Spleen (tissue), 11 donors: ENCODE results near the gene RAPGEF3. TPM values are rescaled to one million over a fixed set of nuclear protein-coding genes. Genes with fewer than 3 reads are reported as not detected.

Experiments used
- DNase-seq: peaks from one replicate; pipeline ENCODE4 v3.0.0-alpha.2; 2020
- H3K27ac ChIP-seq, 8 donors: fragments of 200-600 bp; sonication (generic) in 7 of 8; 1 replicate in 4 of 8; 2 replicates in 4 of 8; pipeline versions ENCODE4 v1.5.0 to v1.8.0; 2016 to 2021; ENCODE audit warnings: inconsistent platforms in 4 of 8, mild to moderate bottlenecking in 4 of 8, moderate library complexity in 1 of 8
- H3K27me3 ChIP-seq, 7 donors: fragments of 200-600 bp; sonication (generic) in 6 of 7; replicated peaks in 1 of 7; 1 replicate in 4 of 7; 2 replicates in 3 of 7; pipeline versions ENCODE4 v1.5.0 to v1.8.0; 2016 to 2021; ENCODE audit warnings: inconsistent platforms in 3 of 7, mild to moderate bottlenecking in 1 of 7
- H3K36me3 ChIP-seq, 6 donors: fragments of 200-600 bp; sonication (generic) in 5 of 6; 1 replicate in 4 of 6; 2 replicates in 2 of 6; pipeline versions ENCODE4 v1.5.0 to v1.8.0; 2016 to 2021; ENCODE audit warnings: inconsistent platforms in 2 of 6
- H3K4me1 ChIP-seq, 6 donors: fragments of 200-600 bp; sonication (generic) in 5 of 6; 1 replicate in 3 of 6; 2 replicates in 3 of 6; pipeline versions ENCODE4 v1.5.0 to v1.8.0; 2016 to 2021; ENCODE audit warnings: inconsistent platforms in 3 of 6
- H3K4me3 ChIP-seq, 8 donors: fragments of 200-600 bp; sonication (generic) in 7 of 8; 1 replicate in 4 of 8; 2 replicates in 4 of 8; pipeline versions ENCODE4 v1.5.0 to v1.8.0; 2016 to 2021; ENCODE audit warnings: inconsistent platforms in 4 of 8, mild to moderate bottlenecking in 4 of 8, moderate library complexity in 2 of 8
- H3K9me3 ChIP-seq, 8 donors: fragments of 200-600 bp; sonication (generic) in 7 of 8; 1 replicate in 4 of 8; 2 replicates in 4 of 8; pipeline versions ENCODE4 v1.5.0 to v1.8.0; 2016 to 2021; ENCODE audit warnings: inconsistent platforms in 4 of 8
- POLR2A ChIP-seq, 3 donors: fragments of 450-650 bp; IDR thresholded peaks; one replicate each; pipeline ENCODE4 v1.5.1; 2017; ENCODE audit warnings: antibody characterized with exemption in 3 of 3, mild to moderate bottlenecking in 1 of 3
- POLR2AphosphoS5 ChIP-seq, 3 donors: sonication (generic); formaldehyde crosslinking; IDR thresholded peaks; one replicate each; pipeline ENCODE4 v1.5.1; 2017; ENCODE audit warnings: antibody characterized with exemption in 3 of 3
- WGBS, 5 donors: extraction: QIAGEN DNeasy Blood & Tissue Kit in 3 of 5; methylation state at CpG; one replicate each; pipeline versions ENCODE4 v1.1.5 to v1.1.7; 2013 to 2018; 5-methylcytosine and 5-hydroxymethylcytosine counted together
- intact Hi-C: fragments of 100-400 bp; cut with DNase I; formaldehyde crosslinking; loops from one replicate; pipeline ENCODE4 v1.15.0; 2023; ENCODE audit warnings: low total_unique reads
- polyA plus RNA-seq, 3 donors: library from polyadenylated mRNA; stranded (reverse); fragments of 200-250 nt; gene quantifications; one replicate each; pipeline ENCODE4 v1.2.1, GENCODE V29; 2013
- total RNA-seq, 7 donors: library from RNA; depleted of rRNA in 3 of 7; stranded (reverse); fragments of >200 nt in 3 of 7; fragmentation: NEBNext Ultra II Directional in 4 of 7; extraction: Animal tissue kit (Norgen Biotek cat#: 25700) in 4 of 7; gene quantifications; one replicate each; pipeline versions ENCODE4 v1.1.0 to v1.2.1, GENCODE V29; 2016 to 2021
- TF ChIP-seq, protein P1 (sequence below), 11 experiments: fragments of 200-600 bp in 7 of 11; fragments of 450-650 bp in 4 of 11; sonication (generic) in 4 of 11; IDR thresholded peaks in 8 of 11; conservative IDR thresholded peaks in 3 of 11; 1 replicate in 7 of 11; 2 replicates in 4 of 11; pipeline versions ENCODE4 v1.4.0 to v1.8.0; 2016 to 2021; ENCODE audit warnings: antibody characterized with exemption in 11 of 11, inconsistent platforms in 4 of 11, mild to moderate bottlenecking in 1 of 11
- donor health status: healthy with polysubstance abuse.
- donor health status: DM: no; HTN: no; CAD: no; lungs with moderate emphysema.
- donor health status: DM: no; HTN: no; CAD: no.
- donor health status: Bipolar disorder and iron deficiency.
- donor health status: healthy.
- donor health status: DM: no; HTN: no; CAD: no.
- donor health status: DM: yes; HTN: yes; CAD: no.

RAPGEF3 gene
- total and polyA plus RNA-seq, 10 donors: 21.4 to 116 (median 58.7) TPM

DNA sequence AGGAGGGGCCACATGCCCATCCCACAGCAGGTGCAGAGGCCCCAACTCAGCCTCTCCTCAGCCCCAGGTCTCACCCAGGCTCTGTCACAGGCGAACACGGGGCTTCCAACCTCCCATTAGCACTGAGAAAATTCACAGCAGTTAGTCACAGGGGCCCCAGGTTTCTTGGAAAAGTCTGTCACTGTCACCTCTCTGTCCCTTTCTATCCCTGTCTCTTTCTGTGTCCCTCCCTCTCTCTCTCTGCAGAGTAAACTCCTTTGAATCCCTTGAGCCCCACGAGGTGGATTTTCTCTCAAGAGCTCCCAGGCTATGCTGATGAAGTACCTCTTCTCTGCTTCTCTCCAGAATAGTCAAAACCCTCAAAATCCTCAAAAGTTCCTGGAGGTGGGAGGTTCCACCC is 19.4 kb downstream of the RAPGEF3 start:
- H3K36me3 ChIP-seq: peaks cover 0 to 18% (median 0%) of the 10 kb centered on the region in 6 donors
- H3K27me3 ChIP-seq: no peaks in the 10 kb centered on the region
- H3K4me3 ChIP-seq: no peak overlapping the region
- intact Hi-C loops: no loop called here
- H3K27ac ChIP-seq: peak overlapping the region in 2 of 8 donors; percentile 45 to 78
- peaks cover 25 to 85% (median 68%) of the 10 kb centered on the region in 6 donors for H3K4me1 ChIP-seq
- no peak for DNase-seq
- no peaks in the 10 kb centered on the region for H3K9me3 ChIP-seq
- 76 to 88% (median 86%) methylated on average over 3 of the region's 3 CpGs for WGBS, 5 donors
- TF ChIP-seq, protein P1, sequence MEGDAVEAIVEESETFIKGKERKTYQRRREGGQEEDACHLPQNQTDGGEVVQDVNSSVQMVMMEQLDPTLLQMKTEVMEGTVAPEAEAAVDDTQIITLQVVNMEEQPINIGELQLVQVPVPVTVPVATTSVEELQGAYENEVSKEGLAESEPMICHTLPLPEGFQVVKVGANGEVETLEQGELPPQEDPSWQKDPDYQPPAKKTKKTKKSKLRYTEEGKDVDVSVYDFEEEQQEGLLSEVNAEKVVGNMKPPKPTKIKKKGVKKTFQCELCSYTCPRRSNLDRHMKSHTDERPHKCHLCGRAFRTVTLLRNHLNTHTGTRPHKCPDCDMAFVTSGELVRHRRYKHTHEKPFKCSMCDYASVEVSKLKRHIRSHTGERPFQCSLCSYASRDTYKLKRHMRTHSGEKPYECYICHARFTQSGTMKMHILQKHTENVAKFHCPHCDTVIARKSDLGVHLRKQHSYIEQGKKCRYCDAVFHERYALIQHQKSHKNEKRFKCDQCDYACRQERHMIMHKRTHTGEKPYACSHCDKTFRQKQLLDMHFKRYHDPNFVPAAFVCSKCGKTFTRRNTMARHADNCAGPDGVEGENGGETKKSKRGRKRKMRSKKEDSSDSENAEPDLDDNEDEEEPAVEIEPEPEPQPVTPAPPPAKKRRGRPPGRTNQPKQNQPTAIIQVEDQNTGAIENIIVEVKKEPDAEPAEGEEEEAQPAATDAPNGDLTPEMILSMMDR (IDR thresholded peaks at IDR 0.05 in 8 of 11, conservative IDR thresholded peaks at IDR 0.05 in 3 of 11): no peak
- TF ChIP-seq POLR2A (IDR thresholded peaks at IDR 0.05) (no peak), POLR2AphosphoS5 (IDR thresholded peaks at IDR 0.05) (no peak)

DNA sequence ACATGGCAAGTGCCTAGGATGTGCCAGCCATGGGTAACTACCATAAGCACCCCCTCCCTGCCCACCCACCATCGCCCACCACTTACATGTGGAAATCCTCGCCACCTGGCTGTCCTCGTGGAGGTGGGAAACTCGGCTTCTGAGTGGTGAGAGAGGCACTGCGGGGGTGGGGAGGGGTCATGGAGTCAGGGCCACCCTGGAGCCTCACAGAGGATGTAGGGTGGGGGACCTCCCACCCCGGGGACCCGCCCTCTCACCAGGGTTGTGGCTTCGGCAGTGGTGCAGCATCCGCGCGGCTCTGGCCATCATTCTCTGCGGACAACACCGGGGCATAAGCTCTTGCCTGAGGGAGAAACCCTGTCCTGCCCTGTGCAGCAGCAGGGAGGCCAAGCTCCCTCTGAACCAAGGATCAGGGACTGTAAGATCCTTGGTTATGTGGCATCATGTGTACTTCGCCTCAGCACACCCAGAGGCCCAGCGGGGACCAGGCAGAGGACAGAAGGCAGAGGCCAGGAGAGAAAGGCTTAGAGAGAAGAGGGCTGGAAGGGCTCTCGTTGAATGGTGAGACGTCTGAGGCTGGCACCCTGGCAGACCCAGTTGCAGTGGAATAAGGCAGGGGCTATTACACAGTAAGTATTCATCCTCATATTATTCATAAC is 20.6 kb downstream of the RAPGEF3 start:
- intact Hi-C loops: no loop called here
- Histone ChIP-seq H3K36me3 (peaks cover 0 to 18% (median 0%) of the 10 kb centered on the region in 6 donors), H3K27me3 (no peaks in the 10 kb centered on the region), H3K4me1 (peaks cover 25 to 85% (median 73%) of the 10 kb centered on the region in 6 donors), H3K27ac (peak overlapping the region in 6 of 8 donors; percentile 3 to 81 (median 68)), H3K4me3 (no peak overlapping the region), H3K9me3 (no peaks in the 10 kb centered on the region)
- 74 to 86% (median 81%) methylated on average over 9 to 17 of the region's 17 CpGs for WGBS, 5 donors
- TF ChIP-seq POLR2AphosphoS5 (IDR thresholded peaks at IDR 0.05): no peak
- no peak for TF ChIP-seq POLR2A (IDR thresholded peaks at IDR 0.05)
- TF ChIP-seq, protein P1 (IDR thresholded peaks at IDR 0.05 in 8 of 11, conservative IDR thresholded peaks at IDR 0.05 in 3 of 11): no peak
- no peak for DNase-seq

DNA sequence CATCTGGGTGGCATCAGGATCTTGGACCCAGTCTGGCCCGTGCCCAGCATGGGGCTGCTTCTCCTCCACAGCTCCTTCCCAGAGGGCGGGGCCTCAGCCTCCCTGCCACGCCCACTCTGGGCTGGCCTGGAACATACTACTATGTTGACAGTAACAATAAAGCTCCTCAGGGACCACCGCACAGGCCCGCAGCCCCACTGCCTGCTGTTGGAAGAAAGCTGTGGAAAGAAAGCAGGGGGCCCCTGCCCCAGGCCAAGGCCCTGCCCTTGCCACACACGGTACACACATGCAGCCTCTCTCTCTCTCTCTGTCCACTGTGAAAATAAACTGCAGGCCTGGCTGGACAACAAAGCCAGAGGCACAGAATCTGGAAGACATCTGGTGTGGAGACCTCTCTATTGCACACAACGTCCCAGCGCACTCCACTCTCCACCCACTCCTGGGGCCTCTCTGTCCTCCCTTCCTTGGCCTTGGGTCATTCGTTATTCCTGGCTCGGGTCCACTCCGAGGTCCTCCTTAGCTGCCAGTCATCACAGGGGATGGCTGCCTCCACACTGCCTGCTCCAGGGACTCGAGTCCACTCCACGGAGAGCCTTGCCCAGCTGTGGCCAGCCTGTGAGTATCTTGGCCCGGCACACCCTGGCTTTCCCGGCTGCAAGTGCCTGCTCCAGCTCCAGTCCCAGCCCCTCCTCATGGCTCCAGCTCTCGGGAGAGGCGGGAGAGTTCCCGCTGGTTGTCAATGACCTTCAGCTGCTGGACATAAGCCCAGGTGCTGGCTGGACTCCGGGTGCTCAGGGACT is 21.6 kb downstream of the RAPGEF3 start:
- H3K27ac ChIP-seq: peak overlapping the region; percentile 3 to 81 (median 66)
- H3K4me1 ChIP-seq: peaks cover 22 to 77% (median 68%) of the 10 kb centered on the region in 6 donors
- no peaks in the 10 kb centered on the region for H3K9me3 ChIP-seq
- no peak overlapping the region for H3K4me3 ChIP-seq
- H3K36me3 ChIP-seq: peaks cover 0 to 18% (median 0%) of the 10 kb centered on the region in 6 donors
- intact Hi-C loops: no loop called here
- no peaks in the 10 kb centered on the region for H3K27me3 ChIP-seq
- WGBS, 5 donors: 37 to 76% (median 70%) methylated on average over 11 to 19 of the region's 19 CpGs
- DNase-seq: peak; percentile 88
- TF ChIP-seq POLR2AphosphoS5 (IDR thresholded peaks at IDR 0.05) (peak; percentile 53 to 78 (median 76)), POLR2A (IDR thresholded peaks at IDR 0.05) (no peak)

DNA sequence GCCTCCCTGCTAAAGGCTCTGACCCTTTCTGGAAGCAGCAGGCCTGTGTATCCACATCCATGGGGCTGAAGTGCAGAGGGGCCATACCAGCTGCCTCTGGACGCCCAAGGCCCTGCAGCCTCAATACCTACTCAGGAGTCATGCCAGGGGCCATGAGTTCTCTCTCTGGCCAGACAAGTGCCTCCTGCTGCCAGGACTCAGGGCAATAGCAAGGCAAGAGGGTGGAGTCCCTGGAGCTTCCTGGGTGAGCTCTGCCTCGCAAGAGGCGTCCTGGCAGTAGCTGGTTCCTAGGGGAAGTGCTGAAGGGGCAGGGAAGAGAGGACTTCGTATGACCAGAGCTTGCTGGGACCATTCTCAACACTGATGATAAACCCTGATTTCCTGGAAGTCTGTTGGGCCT is 22.5 kb downstream of the RAPGEF3 start:
- H3K4me3 ChIP-seq: no peak overlapping the region
- TF ChIP-seq, protein P1 (IDR thresholded peaks at IDR 0.05 in 8 of 11, conservative IDR thresholded peaks at IDR 0.05 in 3 of 11): no peak
- no peak for TF ChIP-seq POLR2A (IDR thresholded peaks at IDR 0.05)
- TF ChIP-seq POLR2AphosphoS5 (IDR thresholded peaks at IDR 0.05): no peak
- H3K27ac ChIP-seq: peak overlapping the region; percentile 3 to 81 (median 63)
- WGBS, 5 donors: 60 to 76% (median 68%) methylated on average over 2 to 4 of the region's 4 CpGs
- DNase-seq: no peak
- intact Hi-C loops: no loop called here
- H3K4me1 ChIP-seq: peaks cover 13 to 69% (median 59%) of the 10 kb centered on the region in 6 donors
- peaks cover 0 to 18% (median 0%) of the 10 kb centered on the region in 6 donors for H3K36me3 ChIP-seq
- no peaks in the 10 kb centered on the region for H3K27me3 ChIP-seq
- no peaks in the 10 kb centered on the region for H3K9me3 ChIP-seq
